RPMI7951 (cell line): Measurements from ENCODE around the gene WDR36. TPM values are rescaled to one million over a fixed set of nuclear protein-coding genes. Genes with fewer than 3 reads are reported as not detected.

Experiments
- total RNA-seq: library from RNA; depleted of rRNA; stranded (reverse); fragments of >200 nt; shearing (Covaris generic); gene quantifications from 2 replicates; pipeline ENCODE4 v1.2.3, GENCODE V29; 2014; rRNA removed

Gene WDR36
- total RNA-seq, 1 experiment from 2014 or later = 32.8 TPM

Other genes starting within 250 kb of the WDR36 start
- not detected in 2 replicates for gene TSLP, start 20.6 kb upstream of the WDR36 start, total RNA-seq
- gene CAMK4, start 132.0 kb downstream of the WDR36 start, total RNA-seq = 10.5 and 14.4 TPM in 2 replicates